ENCODE results near the gene LCN1. TPM values are rescaled to one million over a fixed set of nuclear protein-coding genes. Genes with fewer than 3 reads are reported as not detected.

Gene LCN1
- total RNA-seq, 1 experiment from 2014 or later, result not detected

DNA sequence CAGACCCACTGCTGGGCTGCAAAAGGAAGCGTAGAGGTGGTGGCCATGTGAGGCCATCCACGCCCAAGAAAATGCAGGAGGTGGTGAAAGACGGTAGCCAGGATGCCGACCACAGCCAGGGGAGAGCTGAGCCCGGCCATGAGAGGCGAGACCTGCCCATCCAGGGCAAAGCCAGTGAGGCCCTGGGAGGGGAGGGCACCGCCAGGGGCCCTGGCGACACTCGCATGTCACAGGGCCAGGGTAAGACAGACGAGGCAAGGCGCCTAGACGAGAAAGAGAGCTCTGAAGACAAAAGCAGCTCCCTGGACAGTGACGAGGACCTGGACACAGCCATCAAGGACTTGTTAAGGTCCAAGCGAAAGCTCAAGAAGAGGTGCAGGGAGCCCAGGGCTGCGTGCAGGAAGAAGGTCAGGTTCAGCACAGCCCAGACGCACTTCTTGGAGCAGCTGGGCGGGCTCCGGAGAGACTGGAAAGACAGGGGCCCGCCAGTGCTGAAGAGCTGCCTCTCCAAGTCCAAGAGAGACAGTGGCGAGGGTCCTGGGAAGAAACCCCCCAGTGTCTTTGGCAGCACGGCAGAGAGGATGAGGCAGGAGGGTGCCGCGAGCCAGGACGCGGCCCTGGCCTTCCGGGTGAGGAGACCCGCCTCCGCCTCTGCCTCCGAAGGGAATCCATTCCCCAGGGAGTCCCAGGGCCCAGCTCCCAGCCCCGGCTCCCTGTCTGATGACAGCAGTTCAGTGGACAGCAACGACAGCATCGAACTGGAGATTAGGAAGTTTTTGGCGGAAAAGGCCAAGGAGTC, 34.8 kb upstream of the LCN1 start:
- Histone ChIP-seq H3K23me2 (ENCODE audit: insufficient read length, low read depth, low read length, poor library complexity, severe bottlenecking) (no peaks in the 10 kb centered on the region), H2AK5ac (ENCODE audit: insufficient read length, low read length) (no peak overlapping the region), H4K5ac (ENCODE audit: insufficient read length, low read depth, low read length) (no peak overlapping the region), H2BK5ac (ENCODE audit: insufficient read length, low read length) (no peak overlapping the region), H3K79me1 (ENCODE audit: insufficient read depth, low read depth, low read length, poor library complexity, severe bottlenecking) (no peaks in the 10 kb centered on the region), H4K8ac (replicated peaks; ENCODE audit: insufficient read length, low read depth, low read length) (no peak overlapping the region), H3K9ac (ENCODE audit: extremely low read depth, insufficient read length, low read length) (no peak overlapping the region), H4K91ac (ENCODE audit: insufficient read length, low read depth, low read length) (no peak overlapping the region), H2AFZ (ENCODE audit: low read length) (no peak overlapping the region), H3K23ac (ENCODE audit: insufficient read length, low read depth, low read length) (no peak overlapping the region), H2BK20ac (ENCODE audit: low read depth, low read length, poor library complexity, severe bottlenecking) (no peak overlapping the region), H3K4me2 (ENCODE audit: insufficient read depth, insufficient read length, low read length) (no peak overlapping the region), H2BK12ac (ENCODE audit: insufficient read length, low read depth, low read length) (no peak overlapping the region), H3K4me1 (ENCODE audit: insufficient read depth, low read length) (no peaks in the 10 kb centered on the region), H3K4ac (ENCODE audit: low read depth, low read length) (no peak overlapping the region), H4K20me1 (ENCODE audit: control insufficient read depth, insufficient read depth, insufficient read length) (no peaks in the 10 kb centered on the region), H3K56ac (ENCODE audit: insufficient read length, low read depth, low read length) (no peak overlapping the region), H3K27me3 (ENCODE audit: insufficient read depth, low read length) (no peaks in the 10 kb centered on the region), H3K14ac (ENCODE audit: insufficient read depth, low read length) (no peak overlapping the region), H3K9me3 (ENCODE audit: control insufficient read depth, low read depth, low read length) (no peaks in the 10 kb centered on the region), H3K79me2 (ENCODE audit: insufficient read depth, low read length) (no peaks in the 10 kb centered on the region; the same call in 1 of the 2 replicates), H3K18ac (ENCODE audit: insufficient read length, low read depth, low read length) (no peak overlapping the region), H2BK15ac (ENCODE audit: low read depth, low read length) (no peak overlapping the region), H2BK120ac (ENCODE audit: low read depth, low read length, poor library complexity, severe bottlenecking) (no peak overlapping the region), H3T11ph (ENCODE audit: low read length) (no peak overlapping the region), H3K27ac (ENCODE audit: insufficient read length, low read depth, low read length) (no peak overlapping the region)
- Mint-ChIP-seq H3K9me3 (no peaks in the 10 kb centered on the region), H3K4me1 (peaks cover 14 to 17% of the 10 kb centered on the region in 2 experiments), H3K27me3 (ENCODE audit: low read depth) (no peaks in the 10 kb centered on the region), H3K4me3 (no peak overlapping the region), H3K27ac (no peak overlapping the region; a peak in 1 of 7 replicates), H3K36me3 (ENCODE audit: insufficient read depth in 1 of 3, low read depth in 3 of 3) (peaks cover 26 to 64% (median 62%) of the 10 kb centered on the region in 3 experiments)
- no peak for DNase-seq
- no CpG with 5 or more reads among the region's 33 CpGs for WGBS (ENCODE audit: extremely low coverage, insufficient read length, low lambda C conversion rate)
- TF ChIP-seq, protein P1, sequence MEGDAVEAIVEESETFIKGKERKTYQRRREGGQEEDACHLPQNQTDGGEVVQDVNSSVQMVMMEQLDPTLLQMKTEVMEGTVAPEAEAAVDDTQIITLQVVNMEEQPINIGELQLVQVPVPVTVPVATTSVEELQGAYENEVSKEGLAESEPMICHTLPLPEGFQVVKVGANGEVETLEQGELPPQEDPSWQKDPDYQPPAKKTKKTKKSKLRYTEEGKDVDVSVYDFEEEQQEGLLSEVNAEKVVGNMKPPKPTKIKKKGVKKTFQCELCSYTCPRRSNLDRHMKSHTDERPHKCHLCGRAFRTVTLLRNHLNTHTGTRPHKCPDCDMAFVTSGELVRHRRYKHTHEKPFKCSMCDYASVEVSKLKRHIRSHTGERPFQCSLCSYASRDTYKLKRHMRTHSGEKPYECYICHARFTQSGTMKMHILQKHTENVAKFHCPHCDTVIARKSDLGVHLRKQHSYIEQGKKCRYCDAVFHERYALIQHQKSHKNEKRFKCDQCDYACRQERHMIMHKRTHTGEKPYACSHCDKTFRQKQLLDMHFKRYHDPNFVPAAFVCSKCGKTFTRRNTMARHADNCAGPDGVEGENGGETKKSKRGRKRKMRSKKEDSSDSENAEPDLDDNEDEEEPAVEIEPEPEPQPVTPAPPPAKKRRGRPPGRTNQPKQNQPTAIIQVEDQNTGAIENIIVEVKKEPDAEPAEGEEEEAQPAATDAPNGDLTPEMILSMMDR (conservative IDR thresholded peaks at IDR 0.05), result no peak
